Smooth muscle cell (in vitro differentiated cells): Measurements from ENCODE around the gene TENM3. TPM values are rescaled to one million over a fixed set of nuclear protein-coding genes. Genes with fewer than 3 reads are reported as not detected.

ENCODE experiments used
- DNase-seq: peaks from one replicate; lab custom pipeline; 2025; ENCODE audit not compliant: unreplicated experiment; lab: John Stamatoyannopoulos, UW
- H2AFZ ChIP-seq: fragments of 200-600 bp; sonication (generic); 2 replicates; pipeline ENCODE4 v1.6.0; 2016; ENCODE audit warnings: antibody characterized with exemption, low read depth, mild to moderate bottlenecking
- H3F3A ChIP-seq: fragments of 200-600 bp; sonication (generic); 2 replicates; pipeline ENCODE4 v1.6.0; 2017; ENCODE audit warnings: antibody characterized with exemption, low read depth
- H3K27ac ChIP-seq: fragments of 200-600 bp; sonication (generic); 2 replicates; pipeline ENCODE4 v1.5.1; 2016; ENCODE audit warnings: low read depth, mild to moderate bottlenecking
- H3K27me3 ChIP-seq: fragments of 200-600 bp; sonication (generic); 2 replicates; pipeline ENCODE4 v1.6.1; 2016; ENCODE audit warnings: low read depth, mild to moderate bottlenecking
- H3K36me3 ChIP-seq: fragments of 200-600 bp; sonication (generic); 2 replicates; pipeline ENCODE4 v1.5.1; 2016; ENCODE audit warnings: low read depth
- H3K4me1 ChIP-seq: fragments of 200-600 bp; sonication (generic); 2 replicates; pipeline ENCODE4 v1.5.1; 2016; ENCODE audit warnings: low read depth
- H3K4me2 ChIP-seq: fragments of 200-600 bp; sonication (generic); 2 replicates; pipeline ENCODE4 v1.6.0; 2016; ENCODE audit warnings: mild to moderate bottlenecking
- H3K4me3 ChIP-seq: fragments of 200-600 bp; sonication (generic); 2 replicates; pipeline ENCODE4 v1.5.1; 2016; ENCODE audit warnings: mild to moderate bottlenecking
- H3K79me2 ChIP-seq: fragments of 200-600 bp; sonication (generic); 2 replicates; pipeline ENCODE4 v1.6.0; 2016; ENCODE audit warnings: low read depth, mild to moderate bottlenecking
- H3K9ac ChIP-seq: fragments of 200-600 bp; sonication (generic); 2 replicates; pipeline ENCODE4 v1.6.0; 2016; ENCODE audit warnings: low read depth
- H3K9me3 ChIP-seq: fragments of 200-600 bp; sonication (generic); replicated peaks from 2 replicates; pipeline ENCODE4 v1.5.1; 2016; ENCODE audit warnings: low read depth
- H4K20me1 ChIP-seq: fragments of 200-600 bp; sonication (generic); 2 replicates; pipeline ENCODE4 v1.6.0; 2016; ENCODE audit warnings: low read depth
- CTCF ChIP-seq: fragments of 200-600 bp; sonication (generic); IDR thresholded peaks from 2 replicates; pipeline ENCODE4 v1.5.1; 2017; ENCODE audit warnings: borderline replicate concordance, mild to moderate bottlenecking, antibody characterized with exemption; ENCODE audit not compliant: insufficient read depth, poor library complexity, severe bottlenecking
- WGBS: methylation state at CpG from one replicate; pipeline ENCODE4 v1.1.7; 2016; ENCODE audit warnings: low lambda C conversion rate; 5-methylcytosine and 5-hydroxymethylcytosine counted together
- polyA plus RNA-seq: library from polyadenylated mRNA; unstranded; fragments of >200 nt; fragmentation: Nextera tagmentation; extraction: Ambion mirVana; gene quantifications from 2 replicates; pipeline ENCODE4 v1.2.1, GENCODE V29; 2016
- total RNA-seq: library from RNA; depleted of rRNA; stranded (reverse); fragments of >200 nt; gene quantifications from 2 replicates; pipeline ENCODE4 v1.2.3, GENCODE V29; 2014

Gene TENM3
- total and polyA plus RNA-seq, 2 experiments from 2014 or later: 46.9 to 295 TPM

GRCh38 chr4:182248295-182248694, 5.1 kb downstream of the TENM3 start:
- peaks cover 60% of the 10 kb centered on the region for H3K79me2 ChIP-seq
- no peak for TF ChIP-seq CTCF
- no peak overlapping the region for H3K4me2 ChIP-seq
- peak overlapping the region; percentile 95 for H3K27ac ChIP-seq
- H3K4me1 ChIP-seq: peaks cover 46% of the 10 kb centered on the region
- H3K9me3 ChIP-seq: no peaks in the 10 kb centered on the region
- no peak overlapping the region for H2AFZ ChIP-seq
- DNase-seq: no peak
- WGBS: 90% methylated on average over 3 of the region's 3 CpGs
- H3K27me3 ChIP-seq: no peaks in the 10 kb centered on the region
- peaks cover 27% of the 10 kb centered on the region for H3F3A ChIP-seq
- H3K4me3 ChIP-seq: no peak overlapping the region
- no peaks in the 10 kb centered on the region for H3K36me3 ChIP-seq
- no peaks in the 10 kb centered on the region for H4K20me1 ChIP-seq
- H3K9ac ChIP-seq: no peak overlapping the region

- H3K4me2 ChIP-seq: peak overlapping the region; percentile 14
- H3K27ac ChIP-seq: peak overlapping the region; percentile 95
- peaks cover 27% of the 10 kb centered on the region for H3F3A ChIP-seq
- H3K4me1 ChIP-seq: peaks cover 54% of the 10 kb centered on the region
- WGBS: 82% methylated on average over 6 of the region's 6 CpGs
- no peak for TF ChIP-seq CTCF
- no peaks in the 10 kb centered on the region for H3K27me3 ChIP-seq
- no peak for DNase-seq
- no peaks in the 10 kb centered on the region for H3K36me3 ChIP-seq
- peaks cover 73% of the 10 kb centered on the region for H3K79me2 ChIP-seq
- no peak overlapping the region for H3K4me3 ChIP-seq
- no peaks in the 10 kb centered on the region for H4K20me1 ChIP-seq
- no peak overlapping the region for H3K9ac ChIP-seq
- no peak overlapping the region for H2AFZ ChIP-seq
- no peaks in the 10 kb centered on the region for H3K9me3 ChIP-seq
These were observed 7.2 kb downstream of the TENM3 start for GRCh38 chr4:182250446-182250845.

GRCh38 chr4:182251116-182251515, 7.9 kb downstream of the TENM3 start:
- Histone ChIP-seq H3K9ac (no peak overlapping the region), H3K4me3 (no peak overlapping the region), H2AFZ (no peak overlapping the region), H4K20me1 (no peaks in the 10 kb centered on the region), H3K79me2 (peaks cover 79% of the 10 kb centered on the region), H3F3A (peaks cover 27% of the 10 kb centered on the region), H3K9me3 (no peaks in the 10 kb centered on the region), H3K36me3 (no peaks in the 10 kb centered on the region), H3K27ac (peak overlapping the region; percentile 95), H3K4me1 (peaks cover 54% of the 10 kb centered on the region), H3K27me3 (no peaks in the 10 kb centered on the region), H3K4me2 (no peak overlapping the region)
- WGBS: 96% methylated on average over 8 of the region's 8 CpGs
- no peak for TF ChIP-seq CTCF
- DNase-seq: no peak

GRCh38 chr4:182252220-182252619, 9.0 kb downstream of the TENM3 start:
- Histone ChIP-seq H3K4me1 (peaks cover 51% of the 10 kb centered on the region), H3K27ac (peak overlapping the region; percentile 29), H2AFZ (no peak overlapping the region), H3K36me3 (no peaks in the 10 kb centered on the region), H3F3A (peaks cover 25% of the 10 kb centered on the region), H4K20me1 (no peaks in the 10 kb centered on the region), H3K9ac (no peak overlapping the region), H3K79me2 (peaks cover 89% of the 10 kb centered on the region), H3K9me3 (no peaks in the 10 kb centered on the region), H3K4me3 (no peak overlapping the region), H3K27me3 (no peaks in the 10 kb centered on the region), H3K4me2 (no peak overlapping the region)
- no peak for TF ChIP-seq CTCF
- 66% methylated on average over 4 of the region's 4 CpGs for WGBS
- DNase-seq: no peak
